ENCODE data around the gene CACNG4. TPM values are rescaled to one million over a fixed set of nuclear protein-coding genes. Genes with fewer than 3 reads are reported as not detected.

The CACNG4 gene
- total and polyA plus RNA-seq, 2 of the 4 experiments (the other 2 are of a cell fraction), result under 0.01 to 0.53 TPM

DNA sequence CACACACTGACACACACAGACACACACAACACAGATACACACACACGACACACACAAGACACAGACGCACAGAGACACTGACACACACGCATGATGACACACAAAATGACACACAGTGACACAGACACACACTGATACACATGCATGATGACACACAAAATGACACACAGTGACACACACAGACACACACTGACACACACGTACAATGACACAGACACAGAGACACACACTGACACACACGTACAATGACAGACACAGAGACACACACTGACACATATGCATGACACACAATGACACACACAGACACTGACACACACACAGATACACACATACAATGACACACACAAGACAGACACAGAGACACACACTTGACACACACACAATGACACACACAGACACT lies 90.1 kb downstream of the CACNG4 start:
- 78% methylated on average over 1 of the region's 5 CpGs; no CpG with 5 or more reads in 1 of the 2 experiments for WGBS, 2 experiments (ENCODE audit: extremely low coverage in 2 of 2, insufficient read length in 1 of 2)
- Histone ChIP-seq H3K18ac (ENCODE audit: low read depth, low read length) (no peak overlapping the region), H4K8ac (ENCODE audit: low read depth in 2 of 2, low read length in 2 of 2) (no peak overlapping the region), H2AK5ac (ENCODE audit: low read depth, low read length) (no peak overlapping the region), H4K91ac (ENCODE audit: insufficient read depth, low read depth, low read length) (no peak overlapping the region), H3K9ac (ENCODE audit: low read depth, low read length) (no peak overlapping the region), H3K4me3 (ENCODE audit: insufficient read depth, low read depth, low read length) (no peak overlapping the region), H2BK20ac (ENCODE audit: low read depth, low read length) (no peak overlapping the region), H2BK15ac (ENCODE audit: low read depth, low read length) (no peak overlapping the region), H2BK5ac (ENCODE audit: low read depth, low read length, poor library complexity, severe bottlenecking) (no peak overlapping the region), H2AK9ac (replicated peaks; ENCODE audit: low read depth, low read length, poor library complexity) (peak overlapping the region; percentile 72), H4K20me1 (ENCODE audit: insufficient read depth, low read length) (0 out of 2 replicates have a peak, but pooled peaks cover 4% of the 10 kb centered on the region), H2BK120ac (ENCODE audit: low read depth, low read length) (no peak overlapping the region), H3K9me1 (ENCODE audit: insufficient read depth, low read length) (peaks cover 5% of the 10 kb centered on the region), H3K79me1 (ENCODE audit: low read depth in 1 of 2, low read length in 2 of 2) (no peaks in the 10 kb centered on the region), H3K27ac (ENCODE audit: insufficient read depth, low read length) (no peak overlapping the region), H3K4me1 (ENCODE audit: control insufficient read depth, insufficient read depth, low read length) (no peaks in the 10 kb centered on the region), H3K4me2 (ENCODE audit: low read depth, low read length) (no peak overlapping the region), H2AFZ (replicated peaks; ENCODE audit: low read length, poor library complexity) (no peak overlapping the region), H4K5ac (ENCODE audit: low read depth, low read length) (no peak overlapping the region), H3K36me3 (ENCODE audit: control insufficient read depth, insufficient read depth, low read length) (no peaks in the 10 kb centered on the region), H3K23ac (ENCODE audit: low read depth, low read length) (peak overlapping the region; percentile 78; the same call in 1 of the 2 replicates), H3K27me3 (ENCODE audit: control insufficient read depth, insufficient read depth, low read length) (peaks cover 7% of the 10 kb centered on the region), H3K14ac (replicated peaks; ENCODE audit: low read depth, low read length) (no peak overlapping the region; the same call in 1 of the 2 replicates), H3K56ac (ENCODE audit: extremely low read depth, insufficient read depth, low read length) (no peak overlapping the region), H3K9me3 (ENCODE audit: control insufficient read depth, insufficient read depth, low read length) (peaks cover 4% of the 10 kb centered on the region), H3K4ac (ENCODE audit: low read depth, low read length) (no peak overlapping the region)
- TF ChIP-seq ELK1 (IDR thresholded peaks at IDR 0.05; ENCODE audit: borderline replicate concordance, low read depth, low read length), result no peak
- TF ChIP-seq USF2 (IDR thresholded peaks at IDR 0.05; ENCODE audit: low read depth, low read length), result no peak
- TF ChIP-seq CTCF (conservative IDR thresholded peaks at IDR 0.05; ENCODE audit: low read depth, low read length), result no peak
- no peak for TF ChIP-seq CHD1 (IDR thresholded peaks at IDR 0.05; ENCODE audit: low read depth, low read length)
- TF ChIP-seq RCOR1 (IDR thresholded peaks at IDR 0.05; ENCODE audit: insufficient replicate concordance, low read length), result no peak
- TF ChIP-seq MAZ (IDR thresholded peaks at IDR 0.05; ENCODE audit: borderline replicate concordance, low read depth, low read length), result no peak
- no peak for TF ChIP-seq RFX5 (IDR thresholded peaks at IDR 0.05; ENCODE audit: low read depth, low read length)
- TF ChIP-seq RAD21 (IDR thresholded peaks at IDR 0.05; ENCODE audit: low read length), result no peak
- no peak for TF ChIP-seq MXI1 (IDR thresholded peaks at IDR 0.05; ENCODE audit: borderline replicate concordance, low read depth, low read length)
- TF ChIP-seq CEBPB (IDR thresholded peaks at IDR 0.05; ENCODE audit: low read depth, low read length), result no peak
- no peak for TF ChIP-seq FOS (IDR thresholded peaks at IDR 0.05; ENCODE audit: low read depth, low read length)
- TF ChIP-seq POLR2A (IDR thresholded peaks at IDR 0.05; ENCODE audit: low read depth, low read length), result no peak
- TF ChIP-seq NFE2L2 (IDR thresholded peaks at IDR 0.05; ENCODE audit: low read depth, low read length), result no peak
- no peak for TF ChIP-seq SMC3 (IDR thresholded peaks at IDR 0.05; ENCODE audit: low read depth, low read length)
- no peak for TF ChIP-seq BHLHE40 (IDR thresholded peaks at IDR 0.05; ENCODE audit: low read depth, low read length)
- no peak for TF ChIP-seq MAFK (IDR thresholded peaks at IDR 0.05; ENCODE audit: low read depth, low read length)
- no peak for ATAC-seq (ENCODE audit: low read depth)
- POLR2A ChIA-PET (ENCODE audit: unreplicated experiment), result no interaction called here
- CTCF ChIA-PET, result no interaction called here
- no TSS peak for BruUV-seq (replicated peaks)
- dilution Hi-C loops (cut with HindIII; ENCODE audit: low sequenced_read_pairs, unreplicated experiment) (no loop called here), intact Hi-C loops (cut with micrococcal nuclease) (no loop called here), in situ Hi-C loops (cut with MboI; ENCODE audit: low sequenced_read_pairs) (no loop called here)
- DNase-seq, result no peak

Data from IMR-90 (cell line).